Smooth muscle cell (in vitro differentiated cells): ENCODE results near the gene CDC20B. TPM values are rescaled to one million over a fixed set of nuclear protein-coding genes. Genes with fewer than 3 reads are reported as not detected.

Experiments used
- DNase-seq: peaks from one replicate; lab custom pipeline; 2025; ENCODE audit not compliant: unreplicated experiment; lab: John Stamatoyannopoulos, UW
- H2AFZ ChIP-seq: fragments of 200-600 bp; sonication (generic); 2 replicates; pipeline ENCODE4 v1.6.0; 2016; ENCODE audit warnings: antibody characterized with exemption, low read depth, mild to moderate bottlenecking
- H3F3A ChIP-seq: fragments of 200-600 bp; sonication (generic); 2 replicates; pipeline ENCODE4 v1.6.0; 2017; ENCODE audit warnings: antibody characterized with exemption, low read depth
- H3K27ac ChIP-seq: fragments of 200-600 bp; sonication (generic); 2 replicates; pipeline ENCODE4 v1.5.1; 2016; ENCODE audit warnings: low read depth, mild to moderate bottlenecking
- H3K27me3 ChIP-seq: fragments of 200-600 bp; sonication (generic); 2 replicates; pipeline ENCODE4 v1.6.1; 2016; ENCODE audit warnings: low read depth, mild to moderate bottlenecking
- H3K36me3 ChIP-seq: fragments of 200-600 bp; sonication (generic); 2 replicates; pipeline ENCODE4 v1.5.1; 2016; ENCODE audit warnings: low read depth
- H3K4me1 ChIP-seq: fragments of 200-600 bp; sonication (generic); 2 replicates; pipeline ENCODE4 v1.5.1; 2016; ENCODE audit warnings: low read depth
- H3K4me2 ChIP-seq: fragments of 200-600 bp; sonication (generic); 2 replicates; pipeline ENCODE4 v1.6.0; 2016; ENCODE audit warnings: mild to moderate bottlenecking
- H3K4me3 ChIP-seq: fragments of 200-600 bp; sonication (generic); 2 replicates; pipeline ENCODE4 v1.5.1; 2016; ENCODE audit warnings: mild to moderate bottlenecking
- H3K79me2 ChIP-seq: fragments of 200-600 bp; sonication (generic); 2 replicates; pipeline ENCODE4 v1.6.0; 2016; ENCODE audit warnings: low read depth, mild to moderate bottlenecking
- H3K9ac ChIP-seq: fragments of 200-600 bp; sonication (generic); 2 replicates; pipeline ENCODE4 v1.6.0; 2016; ENCODE audit warnings: low read depth
- H3K9me3 ChIP-seq: fragments of 200-600 bp; sonication (generic); replicated peaks from 2 replicates; pipeline ENCODE4 v1.5.1; 2016; ENCODE audit warnings: low read depth
- H4K20me1 ChIP-seq: fragments of 200-600 bp; sonication (generic); 2 replicates; pipeline ENCODE4 v1.6.0; 2016; ENCODE audit warnings: low read depth
- CTCF ChIP-seq: fragments of 200-600 bp; sonication (generic); IDR thresholded peaks from 2 replicates; pipeline ENCODE4 v1.5.1; 2017; ENCODE audit warnings: borderline replicate concordance, mild to moderate bottlenecking, antibody characterized with exemption; ENCODE audit not compliant: insufficient read depth, poor library complexity, severe bottlenecking
- WGBS: methylation state at CpG from one replicate; pipeline ENCODE4 v1.1.7; 2016; ENCODE audit warnings: low lambda C conversion rate; 5-methylcytosine and 5-hydroxymethylcytosine counted together
- polyA plus RNA-seq: library from polyadenylated mRNA; unstranded; fragments of >200 nt; fragmentation: Nextera tagmentation; extraction: Ambion mirVana; gene quantifications from 2 replicates; pipeline ENCODE4 v1.2.1, GENCODE V29; 2016
- total RNA-seq: library from RNA; depleted of rRNA; stranded (reverse); fragments of >200 nt; gene quantifications from 2 replicates; pipeline ENCODE4 v1.2.3, GENCODE V29; 2014

The CDC20B gene
- total RNA-seq = not detected in 2 replicates
- polyA plus RNA-seq = 0.11 TPM in 1 of 2 replicates, not detected in the other

DNA sequence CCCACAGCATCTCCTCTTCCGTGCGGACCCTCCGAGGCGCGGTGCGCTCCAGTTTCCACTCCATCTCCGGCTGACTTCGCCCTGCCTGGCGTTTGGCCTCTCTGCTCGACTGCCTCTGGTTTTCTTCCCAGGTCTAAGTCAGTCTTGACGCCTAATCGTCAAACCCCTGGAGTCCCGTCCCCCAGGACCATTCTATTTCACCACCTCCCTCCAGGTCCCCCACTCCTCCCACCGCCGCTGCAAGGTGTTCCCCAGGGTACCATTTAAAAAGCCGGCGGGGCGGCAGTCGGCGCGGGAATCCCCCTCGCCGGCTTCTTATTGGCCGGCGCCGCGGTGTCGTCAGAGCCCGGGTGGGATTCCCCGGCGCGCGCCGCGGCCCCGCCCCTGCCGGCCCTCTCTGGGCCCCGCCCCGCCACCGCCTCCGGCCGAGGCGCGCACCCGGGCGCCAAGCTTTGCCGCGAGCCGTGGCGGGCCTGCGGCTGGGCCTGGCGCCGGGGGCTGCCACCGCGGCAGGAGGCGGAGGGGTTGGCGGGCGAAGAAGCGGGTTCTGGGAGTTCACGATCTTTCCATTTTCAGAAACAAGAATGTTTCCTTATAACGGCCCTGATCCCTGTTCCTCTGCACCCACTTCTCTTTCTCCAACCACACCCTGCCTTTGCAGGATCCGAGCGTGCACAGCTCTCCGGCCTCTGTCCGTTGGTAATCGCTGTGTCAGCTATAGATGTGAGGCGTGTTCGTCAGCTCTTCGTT, at the start of gene CDC20B:
TSS of gene CDC20B (minus strand) at position 241 of the 750 bp plus-strand sequence. CDS start at position 64, 177 bp downstream.
- no peaks in the 10 kb centered on the region for H3F3A ChIP-seq
- no peaks in the 10 kb centered on the region for H3K79me2 ChIP-seq
- peak within 1 kb of the TSS; percentile 95 for H3K4me2 ChIP-seq
- H3K4me3 ChIP-seq = peak within 1 kb of the TSS; percentile 63
- H3K27me3 ChIP-seq = peaks cover 47% of the 10 kb centered on the region
- H3K36me3 ChIP-seq = no peaks in the 10 kb centered on the region
- no peak for TF ChIP-seq CTCF
- H3K4me1 ChIP-seq = peaks cover 15% of the 10 kb centered on the region
- H2AFZ ChIP-seq = peak within 1 kb of the TSS; percentile 97
- peak within 1 kb of the TSS; percentile 23 for H3K9ac ChIP-seq
- 1% methylated on average over 26 of the region's 69 CpGs for WGBS
- DNase-seq = peak; percentile 41
- H3K9me3 ChIP-seq = no peaks in the 10 kb centered on the region
- H3K27ac ChIP-seq = no peak within 1 kb of the TSS
- no peaks in the 10 kb centered on the region for H4K20me1 ChIP-seq

- WGBS = 23% methylated on average over 30 of the region's 30 CpGs
- TF ChIP-seq CTCF = no peak
- no peaks in the 10 kb centered on the region for H3K79me2 ChIP-seq
- no peak overlapping the region for H3K9ac ChIP-seq
- no peaks in the 10 kb centered on the region for H3F3A ChIP-seq
- H2AFZ ChIP-seq = no peak overlapping the region
- no peaks in the 10 kb centered on the region for H4K20me1 ChIP-seq
- H3K36me3 ChIP-seq = no peaks in the 10 kb centered on the region
- H3K9me3 ChIP-seq = no peaks in the 10 kb centered on the region
- H3K27ac ChIP-seq = no peak overlapping the region
- peaks cover 100% of the 10 kb centered on the region for H3K27me3 ChIP-seq
- H3K4me1 ChIP-seq = peaks cover 17% of the 10 kb centered on the region
- DNase-seq = no peak
- H3K4me3 ChIP-seq = peak overlapping the region; percentile 25
- H3K4me2 ChIP-seq = peak overlapping the region; percentile 79
Measured at GRCh38 chr5:55222092-55222984, 49.4 kb upstream of the CDC20B start.

DNA sequence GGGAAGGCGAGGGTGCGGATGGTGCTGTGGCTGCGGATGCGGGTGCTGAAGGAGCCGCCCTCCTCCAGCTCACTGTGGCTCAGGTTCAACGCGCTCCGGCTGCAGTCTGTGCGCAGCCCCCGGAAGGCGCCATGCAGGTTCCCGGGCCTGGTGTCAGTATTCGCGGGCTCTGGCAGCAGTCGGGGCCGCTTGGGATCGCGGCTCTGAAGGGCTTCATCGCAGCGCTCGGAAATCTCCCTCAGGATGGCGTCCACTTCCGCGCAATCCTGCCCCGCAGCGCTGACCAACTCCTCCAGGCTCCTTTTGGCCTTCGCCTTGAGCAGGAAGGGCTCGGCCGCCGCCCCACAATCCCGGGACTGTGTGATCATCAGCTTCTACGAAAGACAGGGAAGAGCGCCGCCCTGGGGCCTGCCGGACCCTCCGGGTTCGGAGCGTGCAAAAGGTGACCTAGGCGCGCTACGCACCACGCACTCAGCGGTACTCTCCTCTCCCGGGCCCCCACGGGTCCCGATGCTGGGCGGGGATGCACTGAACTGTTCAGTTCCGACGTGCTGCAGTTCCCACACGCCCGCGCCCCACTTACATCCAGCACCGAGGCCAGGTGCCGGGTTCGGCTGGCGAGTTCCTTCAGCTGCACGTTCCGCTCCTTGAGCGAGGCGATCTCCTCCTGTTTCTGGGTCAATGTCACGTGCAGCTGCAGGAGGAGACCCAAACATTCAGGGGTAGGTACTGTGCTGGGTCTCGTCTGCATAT, 47.6 kb upstream of the CDC20B start:
- Histone ChIP-seq H3K9ac (no peak overlapping the region), H3K27ac (no peak overlapping the region), H4K20me1 (no peaks in the 10 kb centered on the region), H3K9me3 (no peaks in the 10 kb centered on the region), H3K79me2 (no peaks in the 10 kb centered on the region), H3K4me2 (peak overlapping the region; percentile 88), H3K4me3 (peak overlapping the region; percentile 44), H3F3A (no peaks in the 10 kb centered on the region), H3K36me3 (no peaks in the 10 kb centered on the region), H3K4me1 (peaks cover 13% of the 10 kb centered on the region), H3K27me3 (peaks cover 89% of the 10 kb centered on the region), H2AFZ (no peak overlapping the region)
- TF ChIP-seq CTCF = no peak
- no peak for DNase-seq
- 2% methylated on average over 60 of the region's 62 CpGs for WGBS
